ENCODE measurements around the gene TKT. TPM values are rescaled to one million over a fixed set of nuclear protein-coding genes. Genes with fewer than 3 reads are reported as not detected.
"Not testable (repeated sequence)": the region's sequence is repeated elsewhere in the genome, so short reads cannot be mapped to it uniquely, and the experiment has no call there.

The TKT gene
- polyA plus RNA-seq, 1 donor from 2014 or later, result 194 TPM

DNA sequence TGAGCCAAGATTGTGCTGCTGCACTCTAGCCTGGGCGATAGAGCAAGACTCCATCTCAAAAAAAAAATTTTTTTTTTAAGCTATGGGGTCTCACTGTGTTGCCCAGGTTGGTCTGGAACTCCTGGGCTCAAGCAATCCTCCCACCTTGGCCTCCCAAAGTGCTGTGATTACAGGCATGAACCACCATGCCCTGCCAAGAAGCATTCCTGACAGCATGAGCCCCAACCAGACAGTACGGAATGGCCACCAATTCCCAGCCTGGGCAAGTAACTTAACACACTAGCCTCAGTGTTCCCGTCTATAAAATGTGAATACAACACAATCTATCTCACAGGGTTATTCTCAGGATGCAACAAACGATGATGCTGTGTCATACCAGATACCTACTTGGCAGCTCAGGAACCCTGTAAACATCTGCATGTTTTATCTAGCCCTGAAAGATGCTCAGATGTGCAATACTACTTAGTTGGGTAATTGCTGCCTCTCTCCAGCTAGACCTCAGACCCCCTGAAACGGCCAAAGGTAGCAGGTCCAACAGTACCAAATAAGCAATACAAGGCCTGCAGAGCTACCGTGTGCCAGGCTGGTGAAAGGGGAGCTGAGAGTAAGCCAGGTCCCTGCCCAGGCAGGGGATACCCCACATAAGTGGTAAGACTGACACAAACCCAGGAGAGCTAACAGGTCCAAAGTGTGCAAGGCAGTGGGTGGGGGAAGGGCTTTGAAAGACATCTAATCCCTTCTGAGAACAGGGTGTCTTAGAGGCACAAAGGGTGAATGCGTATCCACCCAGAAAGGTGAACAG, 1.9 kb downstream of the TKT start:
- Histone ChIP-seq H3K4me3 (ENCODE audit: low read length) (peak overlapping the region; percentile 73), H3F3A (ENCODE audit: insufficient read depth, low read length, poor library complexity, severe bottlenecking) (no peaks in the 10 kb centered on the region), H3K27ac (ENCODE audit: low read length) (peak overlapping the region; percentile 80), H2AFZ (ENCODE audit: low read depth, low read length) (no peak overlapping the region), H3K79me2 (replicated peaks; ENCODE audit: insufficient read depth, low read length) (peaks cover 43% of the 10 kb centered on the region), H4K20me1 (ENCODE audit: insufficient read depth) (no peaks in the 10 kb centered on the region), H3K9ac (ENCODE audit: low read length) (peak overlapping the region; percentile 79), H3K36me3 (ENCODE audit: insufficient read depth, low read length) (no peaks in the 10 kb centered on the region), H3K9me2 (ENCODE audit: insufficient read depth, low read length) (no peaks in the 10 kb centered on the region), H3K9me3 (ENCODE audit: low read length) (no peaks in the 10 kb centered on the region), H3K4me2 (ENCODE audit: low read length) (peak overlapping the region; percentile 80), H3K27me3 (ENCODE audit: insufficient read depth, low read depth, low read length) (no peaks in the 10 kb centered on the region)
- TF ChIP-seq MXI1 (conservative IDR thresholded peaks at IDR 0.05; ENCODE audit: poor library complexity, severe bottlenecking) (no peak), EZH2 (IDR thresholded peaks at IDR 0.05; ENCODE audit: borderline replicate concordance, insufficient read depth, low read length, poor library complexity, severe bottlenecking) (no peak), TAF1 (IDR thresholded peaks at IDR 0.05; ENCODE audit: low read depth) (no peak), RAD21 (conservative IDR thresholded peaks at IDR 0.05) (no peak), POLR2AphosphoS5 (IDR thresholded peaks at IDR 0.05) (no peak), SMC3 (conservative IDR thresholded peaks at IDR 0.05; ENCODE audit: poor library complexity) (no peak), EP300 (conservative IDR thresholded peaks at IDR 0.05; ENCODE audit: poor library complexity, severe bottlenecking) (no peak)
- TF ChIP-seq, protein P1, sequence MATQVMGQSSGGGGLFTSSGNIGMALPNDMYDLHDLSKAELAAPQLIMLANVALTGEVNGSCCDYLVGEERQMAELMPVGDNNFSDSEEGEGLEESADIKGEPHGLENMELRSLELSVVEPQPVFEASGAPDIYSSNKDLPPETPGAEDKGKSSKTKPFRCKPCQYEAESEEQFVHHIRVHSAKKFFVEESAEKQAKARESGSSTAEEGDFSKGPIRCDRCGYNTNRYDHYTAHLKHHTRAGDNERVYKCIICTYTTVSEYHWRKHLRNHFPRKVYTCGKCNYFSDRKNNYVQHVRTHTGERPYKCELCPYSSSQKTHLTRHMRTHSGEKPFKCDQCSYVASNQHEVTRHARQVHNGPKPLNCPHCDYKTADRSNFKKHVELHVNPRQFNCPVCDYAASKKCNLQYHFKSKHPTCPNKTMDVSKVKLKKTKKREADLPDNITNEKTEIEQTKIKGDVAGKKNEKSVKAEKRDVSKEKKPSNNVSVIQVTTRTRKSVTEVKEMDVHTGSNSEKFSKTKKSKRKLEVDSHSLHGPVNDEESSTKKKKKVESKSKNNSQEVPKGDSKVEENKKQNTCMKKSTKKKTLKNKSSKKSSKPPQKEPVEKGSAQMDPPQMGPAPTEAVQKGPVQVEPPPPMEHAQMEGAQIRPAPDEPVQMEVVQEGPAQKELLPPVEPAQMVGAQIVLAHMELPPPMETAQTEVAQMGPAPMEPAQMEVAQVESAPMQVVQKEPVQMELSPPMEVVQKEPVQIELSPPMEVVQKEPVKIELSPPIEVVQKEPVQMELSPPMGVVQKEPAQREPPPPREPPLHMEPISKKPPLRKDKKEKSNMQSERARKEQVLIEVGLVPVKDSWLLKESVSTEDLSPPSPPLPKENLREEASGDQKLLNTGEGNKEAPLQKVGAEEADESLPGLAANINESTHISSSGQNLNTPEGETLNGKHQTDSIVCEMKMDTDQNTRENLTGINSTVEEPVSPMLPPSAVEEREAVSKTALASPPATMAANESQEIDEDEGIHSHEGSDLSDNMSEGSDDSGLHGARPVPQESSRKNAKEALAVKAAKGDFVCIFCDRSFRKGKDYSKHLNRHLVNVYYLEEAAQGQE (IDR thresholded peaks at IDR 0.05; ENCODE audit: borderline replicate concordance), result no peak
- TF ChIP-seq, protein P2, sequence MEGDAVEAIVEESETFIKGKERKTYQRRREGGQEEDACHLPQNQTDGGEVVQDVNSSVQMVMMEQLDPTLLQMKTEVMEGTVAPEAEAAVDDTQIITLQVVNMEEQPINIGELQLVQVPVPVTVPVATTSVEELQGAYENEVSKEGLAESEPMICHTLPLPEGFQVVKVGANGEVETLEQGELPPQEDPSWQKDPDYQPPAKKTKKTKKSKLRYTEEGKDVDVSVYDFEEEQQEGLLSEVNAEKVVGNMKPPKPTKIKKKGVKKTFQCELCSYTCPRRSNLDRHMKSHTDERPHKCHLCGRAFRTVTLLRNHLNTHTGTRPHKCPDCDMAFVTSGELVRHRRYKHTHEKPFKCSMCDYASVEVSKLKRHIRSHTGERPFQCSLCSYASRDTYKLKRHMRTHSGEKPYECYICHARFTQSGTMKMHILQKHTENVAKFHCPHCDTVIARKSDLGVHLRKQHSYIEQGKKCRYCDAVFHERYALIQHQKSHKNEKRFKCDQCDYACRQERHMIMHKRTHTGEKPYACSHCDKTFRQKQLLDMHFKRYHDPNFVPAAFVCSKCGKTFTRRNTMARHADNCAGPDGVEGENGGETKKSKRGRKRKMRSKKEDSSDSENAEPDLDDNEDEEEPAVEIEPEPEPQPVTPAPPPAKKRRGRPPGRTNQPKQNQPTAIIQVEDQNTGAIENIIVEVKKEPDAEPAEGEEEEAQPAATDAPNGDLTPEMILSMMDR (IDR thresholded peaks at IDR 0.05; ENCODE audit: poor library complexity, severe bottlenecking), result no peak

DNA sequence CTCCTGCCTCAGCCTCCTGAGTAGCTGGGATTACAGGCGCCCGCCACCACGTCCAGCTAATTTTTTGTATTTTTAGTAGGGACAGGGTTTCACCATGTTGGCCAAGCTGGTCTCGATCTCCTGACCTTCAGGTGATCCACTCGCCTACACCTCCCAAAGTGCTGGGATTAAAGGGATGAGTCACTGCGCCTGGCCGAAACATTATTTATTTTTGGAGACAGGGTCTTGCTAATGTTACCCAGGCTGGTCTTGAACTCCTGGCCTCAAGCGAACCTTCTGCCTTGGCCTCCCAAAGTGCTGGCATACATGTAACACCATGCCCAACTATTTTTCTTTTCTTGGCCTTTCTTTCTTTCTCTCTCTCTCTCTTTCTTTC, 2.9 kb downstream of the TKT start:
- not testable (repeated sequence) for H3K9ac ChIP-seq (ENCODE audit: low read length); H3K4me2 ChIP-seq (ENCODE audit: low read length); H3K4me3 ChIP-seq (ENCODE audit: low read length)

More for the DNA sequence above, 2.9 kb downstream of the TKT start:
- H3F3A ChIP-seq (ENCODE audit: insufficient read depth, low read length, poor library complexity, severe bottlenecking); H3K27ac ChIP-seq (ENCODE audit: low read length); H4K20me1 ChIP-seq (ENCODE audit: insufficient read depth); H2AFZ ChIP-seq (ENCODE audit: low read depth, low read length); H3K9me3 ChIP-seq (ENCODE audit: low read length); H3K9me2 ChIP-seq (ENCODE audit: insufficient read depth, low read length); H3K27me3 ChIP-seq (ENCODE audit: insufficient read depth, low read depth, low read length); H3K36me3 ChIP-seq (ENCODE audit: insufficient read depth, low read length): not testable (repeated sequence)
- H3K79me2 ChIP-seq (replicated peaks; ENCODE audit: insufficient read depth, low read length), result peaks cover 51% of the 10 kb centered on the region

Measured in neural cell (in vitro differentiated cells).